HCT116 (cell line): ENCODE data around the gene C4BPB. TPM values are rescaled to one million over a fixed set of nuclear protein-coding genes. Genes with fewer than 3 reads are reported as not detected.

Source experiments
- ATAC-seq: fragments of 200-7000 bp; cut with Tn5 transposase; 2 replicates; pipeline ENCODE4 v1.9.1; 2020; ENCODE audit warnings: mild to moderate bottlenecking, moderate library complexity
- BruUV-seq: library from RNA; stranded (reverse); fragments of 400-500 nt; replicated peaks from 2 replicates; lab custom pipeline; 2021; lab: Mats Ljungman, UMichigan
- CTCF ChIA-PET: fragments of 300-600 bp; sonication (Branson Sonifier 250); formaldehyde crosslinking; loops from one replicate; lab custom pipeline; 2021; ENCODE audit warnings: antibody characterized with exemption; lab: Charles Lee
- POLR2A ChIA-PET: fragments of 300-600, 350-600 bp; sonication (Branson Sonifier 250); formaldehyde crosslinking; loops from one replicate; lab custom pipeline; 2021; ENCODE audit warnings: antibody characterized with exemption; lab: Charles Lee
- RAD21 ChIA-PET, 2 experiments: fragments of 300-600 bp; sonication (Branson Sonifier 250); formaldehyde crosslinking; loops; one replicate each; lab custom pipeline; 2023; ENCODE audit warnings: low total read pairs in 2 of 2; ENCODE audit not compliant: uncharacterized antibody in 2 of 2, unreplicated experiment in 2 of 2, low non-redundant PET in 1 of 2; lab: Charles Lee
- DNase-seq: peaks from one replicate; pipeline ENCODE4 v3.0.0-alpha.2; 2010; ENCODE audit warnings: low read depth, low spot score
- H2AFZ ChIP-seq: fragments of 200-600 bp; shearing (Covaris generic), sonication (generic); 2 replicates; pipeline ENCODE4 v1.6.1; 2017; ENCODE audit warnings: low read depth, mixed run types, mixed read lengths, antibody characterized with exemption, low read length; ENCODE audit not compliant: poor library complexity, severe bottlenecking
- H3K27ac ChIP-seq: 2 replicates; pipeline ENCODE4 v1.5.1; 2012; ENCODE audit warnings: low read depth, low read length
- H3K27me3 ChIP-seq: fragments of 200-600 bp; sonication (generic); 2 replicates; pipeline ENCODE4 v1.6.1; 2016; ENCODE audit warnings: mixed run types, low read length, mixed read lengths; ENCODE audit not compliant: insufficient read depth
- H3K36me3 ChIP-seq, 2 experiments: fragments of 200-500 bp in 1 of 2; fragments of 200-600 bp in 1 of 2; sonication (Bioruptor generic) in 1 of 2; sonication (generic) in 1 of 2; 2 replicates each; pipeline versions ENCODE4 v1.5.1 to v1.6.1; 2014 to 2016; ENCODE audit warnings: low read length in 2 of 2, inconsistent platforms in 1 of 2, mixed read lengths in 1 of 2, mixed run types in 1 of 2; ENCODE audit not compliant: insufficient read depth in 2 of 2, control insufficient read depth in 1 of 2
- H3K4me1 ChIP-seq, 2 experiments: fragments of 200-600 bp in 1 of 2; sonication (generic) in 1 of 2; 2 replicates each; pipeline versions ENCODE4 v1.5.1 to v1.6.1; 2012 to 2017; ENCODE audit warnings: low read length in 2 of 2, inconsistent platforms in 1 of 2, mild to moderate bottlenecking in 1 of 2, mixed read lengths in 1 of 2, mixed run types in 1 of 2, moderate library complexity in 1 of 2; ENCODE audit not compliant: insufficient read depth in 2 of 2, control insufficient read depth in 1 of 2
- H3K4me2 ChIP-seq: fragments of 200-600 bp; sonication (generic); 2 replicates; pipeline ENCODE4 v1.6.1; 2017; ENCODE audit warnings: mixed run types, low read length, mixed read lengths
- H3K4me3 ChIP-seq, 2 experiments: fragments of 200-600 bp in 1 of 2; sonication (generic) in 1 of 2; replicated peaks in 1 of 2; 2 replicates each; pipeline ENCODE4 v1.5.1; 2011 to 2016; ENCODE audit warnings: low read length in 2 of 2, control low read depth in 1 of 2, low read depth in 1 of 2, mild to moderate bottlenecking in 1 of 2, mixed read lengths in 1 of 2, mixed run types in 1 of 2
- H3K79me2 ChIP-seq: fragments of 200-600 bp; sonication (generic); 2 replicates; pipeline ENCODE4 v1.6.1; 2017; ENCODE audit warnings: mild to moderate bottlenecking, mixed run types, low read length, moderate library complexity, mixed read lengths; ENCODE audit not compliant: insufficient read depth
- H3K9ac ChIP-seq: fragments of 200-600 bp; sonication (generic); 2 replicates; pipeline ENCODE4 v1.6.1; 2016; ENCODE audit warnings: low read length, mixed read lengths
- H3K9me2 ChIP-seq: fragments of 200-600 bp; sonication (generic), shearing (Covaris generic); 2 replicates; pipeline ENCODE4 v1.6.1; 2017; ENCODE audit warnings: mixed run types, mild to moderate bottlenecking, moderate library complexity; ENCODE audit not compliant: insufficient read depth
- H3K9me3 ChIP-seq, 2 experiments: fragments of 200-500 bp in 1 of 2; fragments of 200-600 bp in 1 of 2; sonication (Bioruptor generic) in 1 of 2; sonication (generic) in 1 of 2; 2 replicates each; pipeline ENCODE4 v1.6.1; 2014 to 2017; ENCODE audit warnings: low read length in 2 of 2, mixed read lengths in 2 of 2, inconsistent platforms in 1 of 2, low read depth in 1 of 2, mild to moderate bottlenecking in 1 of 2, mixed run types in 1 of 2, moderate library complexity in 1 of 2; ENCODE audit not compliant: control insufficient read depth in 1 of 2, insufficient read depth in 1 of 2
- H4K20me1 ChIP-seq: fragments of 200-600 bp; sonication (generic), shearing (Covaris generic); 2 replicates; pipeline ENCODE4 v1.6.1; 2017; ENCODE audit warnings: mixed run types, mild to moderate bottlenecking, moderate library complexity; ENCODE audit not compliant: insufficient read depth
- CBX3 ChIP-seq: IDR thresholded peaks from 2 replicates; pipeline ENCODE4 v1.6.1; 2012; ENCODE audit warnings: low read depth
- CEBPB ChIP-seq: IDR thresholded peaks from 2 replicates; pipeline ENCODE4 v1.6.1; 2012; ENCODE audit warnings: low read depth
- EGR1 ChIP-seq: IDR thresholded peaks from 2 replicates; pipeline ENCODE4 v1.6.1; 2012; ENCODE audit warnings: low read depth
- ELF1 ChIP-seq: IDR thresholded peaks from 2 replicates; pipeline ENCODE4 v1.6.1; 2012; ENCODE audit warnings: low read depth, borderline replicate concordance
- JUND ChIP-seq: IDR thresholded peaks from 2 replicates; pipeline ENCODE4 v1.6.1; 2012
- POLR2A ChIP-seq: IDR thresholded peaks from 2 replicates; pipeline ENCODE4 v1.7.0; 2011; ENCODE audit warnings: borderline replicate concordance; ENCODE audit not compliant: insufficient read depth, insufficient read length; ENCODE audit errors: extremely low read depth
- SP1 ChIP-seq: IDR thresholded peaks from 2 replicates; pipeline ENCODE4 v1.6.1; 2012; ENCODE audit warnings: low read depth
- TCF7L2 ChIP-seq: IDR thresholded peaks from 2 replicates; pipeline ENCODE4 v1.7.0; 2011; ENCODE audit warnings: borderline replicate concordance, inconsistent platforms; ENCODE audit not compliant: insufficient read depth, insufficient read length; ENCODE audit errors: extremely low read depth
- ZFX ChIP-seq: fragments of 450-650 bp; IDR thresholded peaks from 2 replicates; pipeline ENCODE4 v1.6.1; 2017
- intact Hi-C: fragments of 100-400 bp; cut with micrococcal nuclease; formaldehyde crosslinking; loops from 2 replicates; pipeline ENCODE4 v1.10.0; 2022
- total RNA-seq: library from RNA; stranded (reverse); gene quantifications from one replicate; pipeline ENCODE4 v1.2.1, GENCODE V29; 2021; ENCODE audit not compliant: unreplicated experiment
- TF ChIP-seq, protein P1 (sequence below): IDR thresholded peaks from 2 replicates; pipeline ENCODE4 v1.6.1; 2011; ENCODE audit warnings: mild to moderate bottlenecking, low read length, moderate library complexity; ENCODE audit not compliant: insufficient replicate concordance; ENCODE audit errors: extremely low read depth
- TF ChIP-seq, protein P2 (sequence below): IDR thresholded peaks from 2 replicates; pipeline ENCODE4 v1.6.1; 2012
- TF ChIP-seq, protein P3 (sequence below): IDR thresholded peaks from 2 replicates; pipeline ENCODE4 v1.6.1; 2012

Gene C4BPB
- total RNA-seq, 1 experiment from 2014 or later, result not detected

DNA sequence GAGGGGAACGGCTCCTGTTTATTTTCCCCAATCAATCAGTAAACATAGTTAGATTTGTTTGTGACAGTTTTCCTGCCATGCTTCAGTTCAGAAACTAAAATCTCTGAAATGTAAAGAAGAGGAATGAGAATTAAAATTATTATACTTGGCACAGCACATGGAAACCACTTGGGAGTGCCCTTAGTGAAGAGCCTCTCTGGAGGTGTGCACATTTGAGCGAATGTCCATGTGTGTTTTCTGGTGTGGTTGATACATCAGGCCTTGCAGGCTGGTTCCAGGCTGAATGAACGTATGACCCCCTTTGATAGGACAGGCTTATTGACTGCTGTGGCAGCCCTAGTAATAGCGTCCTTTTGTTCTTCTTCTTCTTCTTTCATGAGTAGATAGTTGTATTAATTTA is 42.5 kb downstream of the C4BPB start (continued):
- TF ChIP-seq, protein P1, sequence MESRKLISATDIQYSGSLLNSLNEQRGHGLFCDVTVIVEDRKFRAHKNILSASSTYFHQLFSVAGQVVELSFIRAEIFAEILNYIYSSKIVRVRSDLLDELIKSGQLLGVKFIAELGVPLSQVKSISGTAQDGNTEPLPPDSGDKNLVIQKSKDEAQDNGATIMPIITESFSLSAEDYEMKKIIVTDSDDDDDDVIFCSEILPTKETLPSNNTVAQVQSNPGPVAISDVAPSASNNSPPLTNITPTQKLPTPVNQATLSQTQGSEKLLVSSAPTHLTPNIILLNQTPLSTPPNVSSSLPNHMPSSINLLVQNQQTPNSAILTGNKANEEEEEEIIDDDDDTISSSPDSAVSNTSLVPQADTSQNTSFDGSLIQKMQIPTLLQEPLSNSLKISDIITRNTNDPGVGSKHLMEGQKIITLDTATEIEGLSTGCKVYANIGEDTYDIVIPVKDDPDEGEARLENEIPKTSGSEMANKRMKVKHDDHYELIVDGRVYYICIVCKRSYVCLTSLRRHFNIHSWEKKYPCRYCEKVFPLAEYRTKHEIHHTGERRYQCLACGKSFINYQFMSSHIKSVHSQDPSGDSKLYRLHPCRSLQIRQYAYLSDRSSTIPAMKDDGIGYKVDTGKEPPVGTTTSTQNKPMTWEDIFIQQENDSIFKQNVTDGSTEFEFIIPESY, result no peak
- TF ChIP-seq, protein P2, sequence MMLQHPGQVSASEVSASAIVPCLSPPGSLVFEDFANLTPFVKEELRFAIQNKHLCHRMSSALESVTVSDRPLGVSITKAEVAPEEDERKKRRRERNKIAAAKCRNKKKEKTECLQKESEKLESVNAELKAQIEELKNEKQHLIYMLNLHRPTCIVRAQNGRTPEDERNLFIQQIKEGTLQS, result no peak

DNA sequence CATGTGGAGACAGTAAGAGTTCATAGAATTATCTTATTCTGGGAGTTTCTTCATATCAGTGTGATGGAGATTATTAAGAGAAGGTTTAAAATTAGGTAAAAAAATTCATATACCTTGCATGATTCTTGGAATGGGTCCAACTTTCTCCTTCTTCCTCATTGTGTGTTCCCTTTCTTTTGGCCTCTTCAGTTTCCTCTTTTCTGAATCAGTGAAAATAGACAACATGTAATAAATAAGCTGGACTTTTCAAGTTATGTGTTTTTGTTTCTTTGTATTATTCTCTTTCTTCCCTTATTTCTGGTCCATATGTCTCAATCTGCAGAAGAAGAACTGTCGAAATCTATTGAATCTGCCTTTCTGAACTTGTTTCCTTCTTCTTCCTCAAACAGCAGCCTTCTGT is 45.9 kb downstream of the C4BPB start:
- no peaks in the 10 kb centered on the region for H4K20me1 ChIP-seq
- H3K4me3 ChIP-seq, result no peak overlapping the region
- TF ChIP-seq JUND (no peak), ZFX (no peak), ELF1 (no peak), CBX3 (no peak), TCF7L2 (no peak), EGR1 (no peak), POLR2A (no peak), SP1 (no peak), CEBPB (no peak)
- TF ChIP-seq, protein P3, sequence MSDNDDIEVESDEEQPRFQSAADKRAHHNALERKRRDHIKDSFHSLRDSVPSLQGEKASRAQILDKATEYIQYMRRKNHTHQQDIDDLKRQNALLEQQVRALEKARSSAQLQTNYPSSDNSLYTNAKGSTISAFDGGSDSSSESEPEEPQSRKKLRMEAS, result no peak
- DNase-seq (no peak), ATAC-seq (no peak)
- H3K9me2 ChIP-seq, result no peaks in the 10 kb centered on the region
- intact Hi-C loops, result no loop called here
- BruUV-seq, result no TSS peak
- no peaks in the 10 kb centered on the region for H3K79me2 ChIP-seq
- H3K4me1 ChIP-seq, result no peaks in the 10 kb centered on the region
- no peaks in the 10 kb centered on the region for H3K36me3 ChIP-seq
- H3K27ac ChIP-seq, result no peak overlapping the region
- CTCF ChIA-PET, result no interaction called here
- no peaks in the 10 kb centered on the region for H3K27me3 ChIP-seq
- H2AFZ ChIP-seq, result no peak overlapping the region
- H3K9ac ChIP-seq, result no peak overlapping the region
- no peaks in the 10 kb centered on the region for H3K9me3 ChIP-seq
- POLR2A ChIA-PET, result interaction anchor here (1.4 kb wide), 1 partner anchor 18 kb away, joined by 3 read pairs; no protein-coding TSS in a partner anchor
- RAD21 ChIA-PET, result no interaction called here
- no peak overlapping the region for H3K4me2 ChIP-seq
